ENCODE results near the gene LRFN3. TPM values are rescaled to one million over a fixed set of nuclear protein-coding genes. Genes with fewer than 3 reads are reported as not detected.
"Not testable (repeated sequence)": the region's sequence is repeated elsewhere in the genome, so short reads cannot be mapped to it uniquely, and the experiment has no call there.

Gene LRFN3
- total RNA-seq, 1 experiment from 2014 or later, result 6.5 TPM

- no peak for DNase-seq (ENCODE audit: low spot score)
Observed at GRCh38 chr19:35938282-35939224, 2.4 kb downstream of the LRFN3 start.

GRCh38 chr19:35939307-35940077 lies 3.3 kb downstream of the LRFN3 start:
- no peak for DNase-seq (ENCODE audit: low spot score)

GRCh38 chr19:35940078-35940775 lies 4.1 kb downstream of the LRFN3 start:
- DNase-seq (ENCODE audit: low spot score), result no peak

- no peak for DNase-seq (ENCODE audit: low spot score)
Observed at GRCh38 chr19:35940839-35941238, 4.7 kb downstream of the LRFN3 start.

- DNase-seq (ENCODE audit: low spot score), result no peak
Observed at GRCh38 chr19:35942235-35942634, 6.1 kb downstream of the LRFN3 start.

GRCh38 chr19:35943321-35944301 lies 7.4 kb downstream of the LRFN3 start:
- DNase-seq (ENCODE audit: low spot score), result no peak

GRCh38 chr19:35944556-35944955 lies 8.4 kb downstream of the LRFN3 start:
- DNase-seq (ENCODE audit: low spot score), result no peak

- no peak for DNase-seq (ENCODE audit: low spot score)
Observed at GRCh38 chr19:35945121-35945790, 9.1 kb downstream of the LRFN3 start.

- DNase-seq (ENCODE audit: low spot score), result no peak
Observed at GRCh38 chr19:35946203-35946602, 10.0 kb downstream of the LRFN3 start.

- DNase-seq (ENCODE audit: low spot score), result no peak
Observed at GRCh38 chr19:35949131-35949530, 13.0 kb downstream of the LRFN3 start.

GRCh38 chr19:35955881-35956634 lies 19.9 kb downstream of the LRFN3 start:
- DNase-seq (ENCODE audit: low spot score), result no peak

- DNase-seq (ENCODE audit: low spot score), result not testable (repeated sequence)
Observed at GRCh38 chr19:35957411-35957810, 21.2 kb downstream of the LRFN3 start.

GRCh38 chr19:35958660-35959039 lies 22.5 kb downstream of the LRFN3 start:
- DNase-seq (ENCODE audit: low spot score), result no peak

- no peak for DNase-seq (ENCODE audit: low spot score)
Observed at GRCh38 chr19:35959040-35959967, 23.1 kb downstream of the LRFN3 start.

- no peak for DNase-seq (ENCODE audit: low spot score)
Observed at GRCh38 chr19:35959968-35960320, 23.8 kb downstream of the LRFN3 start.

- no peak for DNase-seq (ENCODE audit: low spot score)
Observed at GRCh38 chr19:35960432-35960972, 24.3 kb downstream of the LRFN3 start.

- peak; percentile 56 for DNase-seq (ENCODE audit: low spot score)
Observed at GRCh38 chr19:35963514-35963913, 27.3 kb downstream of the LRFN3 start.

- DNase-seq (ENCODE audit: low spot score), result no peak
Observed at GRCh38 chr19:35966771-35967170, 30.6 kb downstream of the LRFN3 start.
